HK-2 (cell line): ENCODE results near the gene VPS72.

ENCODE experiments used
- DNase-seq: peaks from one replicate; pipeline ENCODE4 v3.0.0-alpha.2; 2018; ENCODE audit not compliant: unreplicated experiment

The VPS72 gene

DNA sequence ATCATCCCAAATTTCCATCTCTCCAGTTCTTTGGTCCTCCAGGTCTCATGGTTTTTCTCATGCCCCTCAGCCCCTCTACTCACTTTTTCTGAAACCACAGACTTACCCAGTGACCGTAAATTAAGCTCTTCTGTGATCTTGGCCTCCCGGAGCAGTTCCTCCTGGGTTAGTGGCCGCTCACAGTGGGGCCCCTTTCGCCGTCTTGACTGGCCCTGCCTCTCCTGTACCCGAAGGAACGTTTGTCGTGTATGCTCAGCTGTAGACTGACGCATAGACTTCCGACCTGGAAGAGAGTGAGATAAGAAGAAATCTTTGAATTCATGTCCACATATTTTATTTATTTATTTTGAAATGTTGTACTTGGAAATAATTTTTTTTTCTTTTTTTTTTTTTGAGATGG lies 5.8 kb downstream of the VPS72 start:
- DNase-seq = no peak

DNA sequence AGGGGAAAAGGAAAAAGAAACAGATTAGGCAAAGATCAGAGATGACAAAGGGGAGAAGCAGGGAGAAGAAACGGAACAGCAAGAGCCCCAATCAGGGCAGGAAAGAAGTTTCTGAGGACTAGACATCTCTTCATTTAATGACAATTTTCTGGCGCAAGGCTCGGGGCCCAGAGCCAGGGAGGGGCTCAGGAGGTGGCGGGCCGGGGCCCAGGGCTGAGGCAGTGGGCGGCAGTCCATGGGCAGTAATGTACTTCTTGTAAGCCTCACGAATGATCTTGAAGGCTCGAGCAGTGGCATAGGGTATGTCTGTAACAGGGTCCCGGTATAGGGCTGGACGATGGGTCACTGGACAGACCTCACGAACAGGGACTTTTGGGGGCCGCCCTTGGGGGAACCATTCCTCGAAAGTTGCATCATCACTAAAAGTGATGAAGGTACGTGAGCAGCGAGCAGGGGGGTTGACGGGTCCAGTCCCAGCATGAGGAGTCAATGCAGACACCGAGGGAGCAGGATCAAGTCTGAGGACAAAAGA lies 13.4 kb downstream of the VPS72 start:
- DNase-seq = no peak

GRCh38 chr1:151175863-151176262 lies 14.1 kb downstream of the VPS72 start, which contains the start of gene TMOD4:
Gene TMOD4 (minus strand): TSS chr1:151175981. CDS start chr1:151174875, 1,106 bp downstream.
- no peak for DNase-seq

DNA sequence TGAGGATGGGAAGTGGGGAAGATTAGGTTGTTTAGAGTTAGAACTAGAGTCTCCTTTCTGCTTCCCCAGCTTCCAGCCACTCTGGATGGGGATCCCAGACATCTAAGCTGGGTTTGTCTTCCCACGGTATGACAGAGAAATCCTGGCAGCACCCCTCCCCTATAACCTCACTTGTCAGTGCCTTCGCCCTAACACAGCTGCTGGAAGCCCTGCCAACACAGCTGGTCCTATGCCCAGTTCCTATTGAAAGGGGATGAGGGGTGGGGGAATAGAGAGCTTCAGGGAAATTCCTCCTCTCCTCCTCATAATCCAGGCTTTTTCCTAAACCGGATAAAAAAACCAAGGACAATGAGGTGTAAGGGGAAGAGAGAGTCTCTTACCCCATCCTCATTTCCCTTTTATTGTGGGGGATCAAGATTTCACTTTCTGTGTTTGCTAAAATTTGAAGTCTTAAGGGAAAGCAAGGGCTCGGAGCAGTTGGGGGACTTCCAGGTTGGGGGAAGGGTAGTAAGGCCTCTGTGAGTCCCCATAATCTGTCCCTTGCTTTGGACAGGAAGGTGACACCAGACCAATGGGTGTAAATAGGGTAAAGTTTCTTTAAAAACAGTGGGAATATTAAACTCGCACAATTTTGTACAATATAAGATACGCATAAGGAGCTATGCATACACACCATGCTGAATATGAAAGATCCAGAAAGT lies 14.8 kb downstream of the VPS72 start:
- no peak for DNase-seq

- no peak for DNase-seq
Measured at GRCh38 chr1:151171190-151171589, 18.8 kb downstream of the VPS72 start.

DNA sequence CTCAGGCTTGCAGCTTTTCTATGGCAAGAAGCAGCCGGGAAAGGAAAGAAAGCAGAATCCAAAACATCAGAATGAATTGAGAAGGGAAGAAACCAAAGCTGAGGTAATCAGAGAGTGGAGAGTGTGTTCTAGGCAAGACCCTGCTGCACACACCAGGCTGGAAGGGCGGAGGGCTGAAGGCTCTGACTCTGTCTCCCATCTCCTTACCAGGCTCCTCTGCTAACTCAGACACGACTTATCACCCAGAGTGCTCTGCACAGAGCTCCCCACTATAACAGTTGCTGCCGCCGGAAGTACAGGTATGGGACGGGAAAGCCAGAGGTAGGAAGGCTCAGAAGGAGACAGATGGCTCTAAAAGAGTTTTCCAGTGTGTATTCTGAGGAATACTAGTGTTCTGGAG lies 22.9 kb downstream of the VPS72 start:
- DNase-seq = no peak

DNA sequence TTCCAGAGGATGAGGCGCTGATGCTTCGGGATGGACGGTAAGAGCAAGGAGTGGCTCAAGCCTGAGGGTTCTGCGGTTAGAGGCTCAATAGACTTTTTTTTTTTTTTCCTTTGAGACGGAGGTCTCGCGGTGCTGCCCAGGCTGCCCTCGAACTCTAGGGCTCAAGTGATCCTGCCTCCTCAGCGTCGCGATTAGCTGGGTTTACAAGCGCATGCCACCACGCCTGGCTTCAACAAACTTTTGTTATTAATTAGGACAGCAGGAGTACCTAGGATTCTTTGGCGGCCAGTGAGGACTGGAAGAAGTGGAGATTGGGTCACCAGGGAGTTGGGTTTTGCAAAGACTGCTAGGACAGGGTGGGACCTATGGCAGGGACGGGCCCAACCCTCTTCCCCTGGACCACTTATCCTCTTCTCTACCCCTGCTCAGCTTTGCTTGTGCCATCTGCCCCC lies 23.5 kb downstream of the VPS72 start:
- DNase-seq = peak; percentile 51

GRCh38 chr1:151165738-151166504 lies 24.1 kb downstream of the VPS72 start, which contains the start of the genes LYSMD1 and SCNM1:
Gene LYSMD1 (minus strand): TSS chr1:151165902. CDS start chr1:151165258, 644 bp downstream.
Gene SCNM1 (plus strand): TSS chr1:151166144. CDS start chr1:151166153, 9 bp downstream.
- peak; percentile 96 for DNase-seq

- DNase-seq = peak; percentile 18
Measured at GRCh38 chr1:151165281-151165737, 24.7 kb downstream of the VPS72 start.

GRCh38 chr1:151164732-151165280 lies 25.2 kb downstream of the VPS72 start:
- DNase-seq = no peak

GRCh38 chr1:151159373-151159772 lies 30.6 kb downstream of the VPS72 start:
- DNase-seq = no peak

- no peak for DNase-seq
Measured at GRCh38 chr1:151158751-151159251, 31.2 kb downstream of the VPS72 start.

DNA sequence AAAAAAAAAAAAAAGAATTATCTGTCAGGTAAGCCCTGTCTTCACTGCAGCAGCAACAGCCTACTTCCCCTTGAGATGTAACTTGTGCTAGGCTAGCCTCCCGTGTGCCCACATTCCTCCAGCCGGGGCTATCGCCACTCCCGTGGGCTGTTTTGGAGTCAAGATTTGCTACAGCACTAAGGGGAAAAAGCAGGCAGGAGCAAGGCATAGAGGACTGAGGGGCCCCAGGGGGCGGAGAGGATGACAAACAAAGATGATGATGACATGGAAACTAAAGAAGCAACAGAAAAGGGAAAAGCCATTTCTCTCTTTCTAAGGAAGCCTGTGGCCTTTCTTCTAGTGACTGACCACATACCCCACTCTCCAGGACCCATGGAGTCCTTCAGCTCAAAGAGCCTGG lies 31.7 kb downstream of the VPS72 start:
- no peak for DNase-seq

- DNase-seq = no peak
Measured at GRCh38 chr1:151157067-151157531, 32.9 kb downstream of the VPS72 start.

DNA sequence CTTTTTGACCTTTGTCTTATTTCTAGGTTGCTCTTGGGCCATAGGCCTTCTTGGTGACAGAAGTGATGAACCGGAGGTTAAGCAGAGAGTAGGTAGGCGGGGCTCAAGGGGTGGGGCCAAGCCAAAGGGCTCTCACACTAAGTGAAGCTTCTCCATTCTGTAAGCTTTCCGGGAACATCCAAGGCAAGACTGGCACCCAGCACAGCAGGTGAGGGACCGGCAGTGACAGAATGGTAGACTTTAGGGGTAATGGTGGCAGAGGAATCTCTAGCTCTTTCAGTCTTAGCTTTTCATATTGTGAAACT lies 33.5 kb downstream of the VPS72 start, which contains the start of gene TNFAIP8L2:
Gene TNFAIP8L2 (plus strand): TSS at position 135 of the 305 bp plus-strand sequence. CDS start 2,049 bp downstream, outside the sequence.
- no peak for DNase-seq

DNA sequence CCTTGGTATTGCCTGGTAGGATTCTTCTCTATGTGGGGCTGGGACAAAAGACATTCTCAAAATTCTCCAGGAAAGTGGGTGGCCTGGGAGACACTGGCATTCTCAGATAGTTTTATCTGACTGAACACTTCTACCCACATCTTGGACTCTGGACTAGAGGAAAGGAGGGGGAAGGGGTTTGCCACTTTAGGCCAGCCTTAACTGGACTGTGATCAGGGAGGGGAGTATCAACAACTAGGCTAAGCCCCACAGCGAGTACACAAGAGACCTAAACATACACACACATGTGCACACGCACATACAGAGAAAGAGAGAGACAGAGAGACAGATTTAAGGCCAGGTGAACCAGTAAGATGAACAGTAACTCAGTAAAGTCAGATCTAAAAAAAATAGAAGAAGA lies 42.3 kb downstream of the VPS72 start:
- DNase-seq = no peak

DNA sequence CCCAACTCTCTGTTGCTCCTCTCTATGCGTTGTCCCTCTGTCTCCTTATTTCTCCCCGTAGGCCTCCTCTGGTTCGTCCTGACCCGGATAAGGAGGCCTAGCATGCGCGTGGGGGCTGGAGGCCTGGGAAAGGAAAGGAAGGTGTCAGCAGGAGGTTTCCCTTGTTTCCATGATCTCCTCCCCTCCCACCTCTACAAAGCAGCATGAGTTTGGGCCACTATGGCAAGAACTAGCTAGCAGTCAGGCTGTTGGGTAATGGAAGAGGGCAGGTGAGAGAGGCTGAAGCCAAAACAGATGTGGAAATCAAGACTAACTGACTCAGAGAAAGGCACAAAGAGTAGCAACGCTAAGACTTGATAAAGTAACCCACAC lies 42.9 kb downstream of the VPS72 start:
- DNase-seq = no peak

DNA sequence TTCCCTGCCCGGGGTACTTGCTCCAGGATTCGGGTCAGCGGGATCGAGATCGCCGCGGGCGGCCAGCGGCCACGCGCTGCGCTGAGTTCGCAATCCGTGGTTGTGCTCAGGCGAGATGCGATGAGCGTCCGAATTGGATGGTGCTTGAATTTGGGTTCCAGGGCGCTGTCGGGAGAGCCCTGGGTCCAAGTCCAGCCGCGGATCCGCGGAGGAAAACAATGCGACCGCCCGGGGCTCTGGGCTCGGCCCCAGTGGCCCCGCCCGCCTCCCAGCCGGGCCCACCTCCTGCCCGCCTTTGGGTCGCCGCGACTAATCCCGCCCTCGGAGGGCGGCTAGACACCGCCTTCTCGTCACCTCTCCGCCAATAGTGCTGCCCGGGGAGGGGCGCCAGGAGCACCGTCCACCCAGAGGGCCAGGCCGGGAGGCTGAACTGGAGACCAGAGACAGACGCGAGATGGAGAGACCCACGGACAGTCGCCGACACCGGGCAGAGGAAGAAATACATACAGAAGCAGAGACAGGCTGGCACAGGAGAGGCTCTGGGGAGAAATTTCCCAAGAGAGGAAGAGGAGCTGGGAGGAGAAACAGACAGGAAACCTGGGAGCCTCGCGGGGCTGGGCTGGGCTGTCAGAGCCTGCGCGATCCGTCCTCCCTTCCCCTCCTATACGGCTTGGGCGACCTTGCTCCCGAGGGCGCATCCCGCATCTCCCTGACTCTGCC lies 43.4 kb downstream of the VPS72 start, which contains the start of gene SEMA6C:
Gene SEMA6C (minus strand): TSS at position 220 of the 720 bp plus-strand sequence. CDS start 4,010 bp downstream, outside the sequence.
- peak; percentile 94 for DNase-seq

DNA sequence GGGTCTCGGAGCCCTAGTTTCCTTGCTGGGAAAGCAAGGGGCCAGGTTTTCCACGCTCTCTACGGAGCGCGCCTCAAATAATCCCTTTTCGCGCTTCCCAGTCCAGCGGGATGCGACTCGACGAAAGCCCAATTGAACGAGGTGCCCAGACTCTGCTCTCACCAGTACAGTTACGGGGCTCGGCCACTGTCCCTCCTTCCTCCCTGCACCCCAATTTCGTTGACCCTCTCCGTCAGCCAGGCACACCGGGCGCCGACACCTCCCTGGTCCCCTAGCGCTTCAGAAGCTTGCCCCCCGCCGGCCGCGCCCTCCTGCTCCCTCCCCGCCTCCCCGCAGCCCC lies 44.0 kb downstream of the VPS72 start:
- DNase-seq = no peak

DNA sequence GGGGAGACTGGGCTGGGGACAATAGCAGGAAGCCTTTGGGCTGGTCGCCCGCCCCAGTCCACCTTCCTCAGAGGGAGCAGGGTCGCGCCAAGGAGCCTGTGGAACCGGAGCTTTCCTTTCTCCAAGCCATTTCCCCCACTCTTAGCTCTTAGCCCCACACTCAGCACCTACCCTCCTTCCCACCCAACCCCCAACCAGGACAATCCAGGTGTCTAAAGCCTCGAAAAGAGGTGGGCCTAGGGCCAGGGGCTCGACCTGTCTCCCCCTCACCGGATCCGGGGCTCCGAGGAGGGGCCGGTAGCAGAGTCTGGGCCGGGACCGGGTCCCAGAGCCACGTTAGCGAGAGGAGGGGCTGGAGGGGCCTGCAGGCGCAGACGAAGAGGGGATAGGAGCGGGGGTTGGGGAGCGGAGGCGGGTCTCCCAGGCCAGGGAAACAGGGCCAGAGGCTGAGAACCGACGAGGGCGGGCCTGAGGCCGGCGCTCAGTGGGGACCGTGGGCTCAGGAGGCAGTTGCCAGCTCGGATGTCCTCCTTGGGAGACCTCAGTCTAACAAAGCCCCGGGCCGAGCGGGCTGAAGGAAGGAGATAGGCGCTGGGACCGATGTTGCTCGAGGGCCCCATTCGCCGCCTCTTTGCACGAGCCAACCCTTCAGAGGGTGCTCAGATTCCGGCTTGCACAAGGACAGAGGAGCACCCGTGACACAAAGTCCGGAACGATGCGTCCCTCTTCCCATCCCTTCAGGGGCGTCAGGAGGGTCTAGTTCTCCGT lies 44.5 kb downstream of the VPS72 start:
- no peak for DNase-seq
